GM18508 (cell line): ENCODE results near the gene PLEKHG4B.
"Not testable (repeated sequence)": the region's sequence is repeated elsewhere in the genome, so short reads cannot be mapped to it uniquely, and the experiment has no call there.

Experiments
- ATAC-seq: cut with Tn5 transposase; IDR thresholded peaks from one replicate; pipeline ENCODE4 v1.9.1; 2021; ENCODE audit warnings: moderate number of reproducible peaks; ENCODE audit not compliant: insufficient read depth, unreplicated experiment

The PLEKHG4B gene

GRCh38 chr5:164244-164643 is 72.3 kb downstream of the PLEKHG4B start:
- no peak for ATAC-seq

GRCh38 chr5:164783-165182 is 72.8 kb downstream of the PLEKHG4B start:
- ATAC-seq = not testable (repeated sequence)

GRCh38 chr5:166441-167372 is 74.7 kb downstream of the PLEKHG4B start:
- ATAC-seq = no peak

- ATAC-seq = no peak
Measured at GRCh38 chr5:167511-167910, 75.5 kb downstream of the PLEKHG4B start.

GRCh38 chr5:167982-168660 is 76.2 kb downstream of the PLEKHG4B start:
- no peak for ATAC-seq

GRCh38 chr5:169071-169727 is 77.2 kb downstream of the PLEKHG4B start:
- no peak for ATAC-seq

- ATAC-seq = no peak
Measured at GRCh38 chr5:169728-170094, 77.7 kb downstream of the PLEKHG4B start.

GRCh38 chr5:170971-171800 is 79.2 kb downstream of the PLEKHG4B start:
- ATAC-seq = no peak

- no peak for ATAC-seq
Measured at GRCh38 chr5:171801-172331, 79.9 kb downstream of the PLEKHG4B start.

- ATAC-seq = no peak
Measured at GRCh38 chr5:172421-172820, 80.5 kb downstream of the PLEKHG4B start.

GRCh38 chr5:172841-173251 is 80.9 kb downstream of the PLEKHG4B start:
- ATAC-seq = no peak

GRCh38 chr5:173392-174290 is 81.7 kb downstream of the PLEKHG4B start:
- no peak for ATAC-seq

GRCh38 chr5:174291-174600 is 82.3 kb downstream of the PLEKHG4B start:
- no peak for ATAC-seq

GRCh38 chr5:174876-175465 is 83.0 kb downstream of the PLEKHG4B start:
- ATAC-seq = no peak

- no peak for ATAC-seq
Measured at GRCh38 chr5:176296-176823, 84.4 kb downstream of the PLEKHG4B start.

GRCh38 chr5:178110-178509 is 86.1 kb downstream of the PLEKHG4B start:
- no peak for ATAC-seq

GRCh38 chr5:179401-179800 is 87.4 kb downstream of the PLEKHG4B start:
- ATAC-seq = no peak

- no peak for ATAC-seq
Measured at GRCh38 chr5:180286-180918, 88.4 kb downstream of the PLEKHG4B start.
